Activated CD4-positive, CD25-positive, alpha-beta regulatory T cell (primary cell): ENCODE data around the gene PSAP.
A peak's percentile ranks its signal among the peaks of the same experiment; 100 is the strongest.

Experiments used
- DNase-seq, 4 experiments: peaks; one replicate each; lab custom pipeline; 2025; lab: John Stamatoyannopoulos, UW

Gene PSAP

GRCh38 chr10:71825217-71825616, 25.8 kb downstream of the PSAP start:
- no peak for DNase-seq

- no peak for DNase-seq
Observed at GRCh38 chr10:71824333-71824732, 26.7 kb downstream of the PSAP start.

GRCh38 chr10:71823356-71823755, 27.7 kb downstream of the PSAP start:
- no peak for DNase-seq

GRCh38 chr10:71821909-71822763, 28.9 kb downstream of the PSAP start:
- no peak for DNase-seq

- no peak for DNase-seq
Observed at GRCh38 chr10:71820966-71821365, 30.1 kb downstream of the PSAP start.

GRCh38 chr10:71819985-71820384, 31.1 kb downstream of the PSAP start:
- DNase-seq: no peak

- no peak for DNase-seq
Observed at GRCh38 chr10:71819441-71819861, 31.6 kb downstream of the PSAP start.

- no peak for DNase-seq
Observed at GRCh38 chr10:71818674-71819260, 32.3 kb downstream of the PSAP start.

- DNase-seq: no peak
Observed at GRCh38 chr10:71817831-71818655, 33.0 kb downstream of the PSAP start.

- DNase-seq: no peak
Observed at GRCh38 chr10:71816936-71817618, 34.0 kb downstream of the PSAP start.

GRCh38 chr10:71816421-71816851, 34.6 kb downstream of the PSAP start:
- no peak for DNase-seq

GRCh38 chr10:71815515-71816130, 35.4 kb downstream of the PSAP start:
- no peak for DNase-seq

- no peak for DNase-seq
Observed at GRCh38 chr10:71814922-71815411, 36.1 kb downstream of the PSAP start.

GRCh38 chr10:71812913-71813590, 38.0 kb downstream of the PSAP start:
- no peak for DNase-seq

- peak; percentile 60 to 71 (median 65) for DNase-seq
Observed at GRCh38 chr10:71812016-71812912, 38.8 kb downstream of the PSAP start.

- no peak for DNase-seq
Observed at GRCh38 chr10:71811351-71811750, 39.7 kb downstream of the PSAP start.

- no peak for DNase-seq
Observed at GRCh38 chr10:71810048-71810750, 40.9 kb downstream of the PSAP start.

GRCh38 chr10:71809628-71810027, 41.4 kb downstream of the PSAP start:
- no peak for DNase-seq
